Measurements from ENCODE around the gene SCYL1. TPM values are rescaled to one million over a fixed set of nuclear protein-coding genes. Genes with fewer than 3 reads are reported as not detected.

Gene SCYL1
- total RNA-seq, 2 experiments from 2014 or later = 56.8 to 62.9 TPM

DNA sequence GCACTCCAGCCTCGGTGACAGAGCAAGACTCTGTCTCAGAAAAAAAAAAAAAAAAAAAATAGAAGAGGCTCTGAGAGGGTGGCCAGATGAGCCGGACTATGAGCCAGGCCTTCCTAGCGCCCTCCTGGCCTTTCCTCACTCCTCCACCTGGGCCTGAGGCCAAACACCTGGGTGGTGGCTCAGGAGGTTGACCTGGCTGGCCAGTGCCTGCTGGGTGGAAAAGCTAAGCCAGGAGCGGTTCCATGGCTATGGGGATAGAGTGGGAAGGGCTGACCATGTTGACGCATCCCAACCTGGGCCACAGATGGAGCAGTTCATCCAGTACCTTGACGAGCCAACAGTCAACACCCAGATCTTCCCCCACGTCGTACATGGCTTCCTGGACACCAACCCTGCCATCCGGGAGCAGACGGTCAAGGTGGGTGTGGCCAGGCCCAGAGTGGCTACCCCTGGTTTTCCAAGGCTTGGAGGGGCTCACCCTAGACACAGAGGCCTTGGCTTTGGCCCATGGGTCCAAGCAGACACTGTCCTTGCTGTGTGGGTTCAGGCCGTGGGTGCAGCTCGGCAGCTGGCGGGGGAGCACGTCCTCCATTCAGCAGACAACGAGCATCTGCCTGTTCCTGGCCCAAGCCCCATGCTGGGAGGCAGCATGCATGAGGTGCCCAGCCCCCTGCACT lies 7.6 kb downstream of the SCYL1 start:
- Histone ChIP-seq H3K27ac (ENCODE audit: low read depth, low read length, poor library complexity, severe bottlenecking) (no peak overlapping the region), H3K79me2 (ENCODE audit: insufficient read depth, low read depth, low read length) (no peaks in the 10 kb centered on the region), H2AFZ (ENCODE audit: low read length) (no peak overlapping the region), H3K9me3 (ENCODE audit: low read length) (no peaks in the 10 kb centered on the region), H3K36me3 (ENCODE audit: insufficient read depth, low read length) (peaks cover 22% of the 10 kb centered on the region; the same call in 1 of the 2 replicates), H4K20me1 (ENCODE audit: insufficient read depth, low read length) (no peaks in the 10 kb centered on the region), H3K4me2 (ENCODE audit: low read length) (no peak overlapping the region), H3K9me2 (ENCODE audit: insufficient read depth, low read length) (no peaks in the 10 kb centered on the region), H3K4me1 (ENCODE audit: insufficient read depth, low read length, poor library complexity, severe bottlenecking) (peaks cover 8% of the 10 kb centered on the region), H3K4me3 (ENCODE audit: low read depth, low read length, poor library complexity, severe bottlenecking) (no peak overlapping the region)
- TF ChIP-seq EZH2phosphoT487 (IDR thresholded peaks at IDR 0.05; ENCODE audit: borderline replicate concordance, low read depth, low read length) = no peak
- TF ChIP-seq, protein P1, sequence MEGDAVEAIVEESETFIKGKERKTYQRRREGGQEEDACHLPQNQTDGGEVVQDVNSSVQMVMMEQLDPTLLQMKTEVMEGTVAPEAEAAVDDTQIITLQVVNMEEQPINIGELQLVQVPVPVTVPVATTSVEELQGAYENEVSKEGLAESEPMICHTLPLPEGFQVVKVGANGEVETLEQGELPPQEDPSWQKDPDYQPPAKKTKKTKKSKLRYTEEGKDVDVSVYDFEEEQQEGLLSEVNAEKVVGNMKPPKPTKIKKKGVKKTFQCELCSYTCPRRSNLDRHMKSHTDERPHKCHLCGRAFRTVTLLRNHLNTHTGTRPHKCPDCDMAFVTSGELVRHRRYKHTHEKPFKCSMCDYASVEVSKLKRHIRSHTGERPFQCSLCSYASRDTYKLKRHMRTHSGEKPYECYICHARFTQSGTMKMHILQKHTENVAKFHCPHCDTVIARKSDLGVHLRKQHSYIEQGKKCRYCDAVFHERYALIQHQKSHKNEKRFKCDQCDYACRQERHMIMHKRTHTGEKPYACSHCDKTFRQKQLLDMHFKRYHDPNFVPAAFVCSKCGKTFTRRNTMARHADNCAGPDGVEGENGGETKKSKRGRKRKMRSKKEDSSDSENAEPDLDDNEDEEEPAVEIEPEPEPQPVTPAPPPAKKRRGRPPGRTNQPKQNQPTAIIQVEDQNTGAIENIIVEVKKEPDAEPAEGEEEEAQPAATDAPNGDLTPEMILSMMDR (conservative IDR thresholded peaks at IDR 0.05; ENCODE audit: low read length) = no peak
- intact Hi-C loops (cut with micrococcal nuclease; ENCODE audit: unreplicated experiment) = no loop called here
- ChIA-PET CTCF (ENCODE audit: unreplicated experiment) (no interaction called here), POLR2A (no interaction called here)
- no peak for DNase-seq (ENCODE audit: low spot score)
- no TSS peak for BruUV-seq (replicated peaks)

DNA sequence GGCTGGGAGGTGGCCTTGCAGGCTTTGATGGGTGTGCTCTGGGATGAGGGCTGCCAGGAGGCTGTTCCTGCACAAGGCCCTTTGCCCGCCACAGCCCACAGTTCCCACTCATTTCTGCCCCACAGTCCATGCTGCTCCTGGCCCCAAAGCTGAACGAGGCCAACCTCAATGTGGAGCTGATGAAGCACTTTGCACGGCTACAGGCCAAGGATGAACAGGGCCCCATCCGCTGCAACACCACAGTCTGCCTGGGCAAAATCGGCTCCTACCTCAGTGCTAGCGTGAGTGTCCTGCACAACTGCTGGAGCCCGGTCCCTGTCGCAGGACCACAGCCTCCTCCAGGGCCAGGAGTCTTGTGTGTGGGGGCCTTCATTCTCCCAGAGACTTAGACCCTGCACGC lies 10.2 kb downstream of the SCYL1 start:
- Histone ChIP-seq H3K79me2 (ENCODE audit: insufficient read depth, low read depth, low read length) (no peaks in the 10 kb centered on the region), H3K9me2 (ENCODE audit: insufficient read depth, low read length) (no peaks in the 10 kb centered on the region), H3K36me3 (ENCODE audit: insufficient read depth, low read length) (peaks cover 33% of the 10 kb centered on the region; the same call in 1 of the 2 replicates), H3K27ac (ENCODE audit: low read depth, low read length, poor library complexity, severe bottlenecking) (no peak overlapping the region), H3K4me1 (ENCODE audit: insufficient read depth, low read length, poor library complexity, severe bottlenecking) (peaks cover 6% of the 10 kb centered on the region), H3K9me3 (ENCODE audit: low read length) (no peaks in the 10 kb centered on the region), H4K20me1 (ENCODE audit: insufficient read depth, low read length) (no peaks in the 10 kb centered on the region), H2AFZ (ENCODE audit: low read length) (no peak overlapping the region), H3K4me3 (ENCODE audit: low read depth, low read length, poor library complexity, severe bottlenecking) (no peak overlapping the region), H3K4me2 (ENCODE audit: low read length) (no peak overlapping the region)
- no TSS peak for BruUV-seq (replicated peaks)
- POLR2A ChIA-PET = no interaction called here
- TF ChIP-seq, protein P1 (conservative IDR thresholded peaks at IDR 0.05; ENCODE audit: low read length) = no peak
- no peak for TF ChIP-seq EZH2phosphoT487 (IDR thresholded peaks at IDR 0.05; ENCODE audit: borderline replicate concordance, low read depth, low read length)
- DNase-seq (ENCODE audit: low spot score) = no peak
- intact Hi-C loops (cut with micrococcal nuclease; ENCODE audit: unreplicated experiment) = no loop called here
- CTCF ChIA-PET (ENCODE audit: unreplicated experiment) = no interaction called here
